GM21529 (cell line): ENCODE results near the gene DMRT1.

Experiments
- ATAC-seq: cut with Tn5 transposase; IDR thresholded peaks from one replicate; pipeline ENCODE4 v1.9.1; 2021; ENCODE audit not compliant: unreplicated experiment

The DMRT1 gene

GRCh38 chr9:841371-842209 lies at the start of gene DMRT1:
Gene DMRT1, plus strand, starts transcription at chr9:841697. Its CDS starts 142 bp downstream, at chr9:841839.
- no peak for ATAC-seq

DNA sequence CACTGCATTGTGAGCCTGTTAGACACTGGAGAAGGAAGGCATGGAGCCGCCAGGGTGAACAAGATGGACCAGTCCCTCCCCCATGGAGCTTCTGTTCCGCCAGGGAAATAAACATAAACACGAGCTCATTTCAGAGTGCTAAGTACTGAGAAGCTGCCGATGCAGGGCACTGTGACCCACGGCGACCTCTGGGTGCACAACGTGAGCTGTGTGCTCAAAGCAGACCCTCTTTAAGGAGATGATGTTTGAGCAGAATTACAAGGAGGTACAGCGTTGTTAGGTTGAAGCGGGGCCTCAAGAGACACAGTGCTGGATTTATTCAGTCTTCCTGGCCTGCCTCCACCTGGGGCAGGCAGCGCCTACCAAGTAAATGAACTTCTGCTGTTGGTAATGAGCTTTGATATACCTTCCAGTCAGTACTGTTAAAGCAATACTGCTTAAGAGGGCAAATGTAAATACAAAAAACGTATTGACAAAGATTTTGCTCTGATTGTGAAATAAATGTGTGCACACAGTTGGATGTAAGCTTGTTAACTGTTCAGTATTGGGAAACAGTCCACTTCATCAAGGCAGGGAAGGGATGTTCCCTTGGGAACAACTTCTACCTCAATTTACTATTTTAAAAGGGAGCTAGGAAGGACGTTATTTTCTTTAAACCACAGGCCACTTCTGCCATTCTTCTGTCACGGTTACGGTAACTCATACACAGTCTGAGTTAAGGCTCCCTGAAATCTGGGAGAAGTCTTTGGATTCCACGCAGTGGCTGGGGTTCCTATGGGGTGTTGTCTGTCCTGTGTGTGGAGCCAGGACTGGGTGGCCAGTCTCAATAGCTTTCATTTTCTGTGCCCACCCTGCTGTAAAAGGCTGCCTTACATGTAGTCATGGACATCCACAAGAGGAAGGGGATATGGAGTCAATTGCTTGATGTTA lies 48.9 kb upstream of the DMRT1 start:
- no peak for ATAC-seq

GRCh38 chr9:794386-794785 lies 47.1 kb upstream of the DMRT1 start:
- no peak for ATAC-seq

- ATAC-seq, result no peak
Observed at GRCh38 chr9:795869-796268, 45.6 kb upstream of the DMRT1 start.

DNA sequence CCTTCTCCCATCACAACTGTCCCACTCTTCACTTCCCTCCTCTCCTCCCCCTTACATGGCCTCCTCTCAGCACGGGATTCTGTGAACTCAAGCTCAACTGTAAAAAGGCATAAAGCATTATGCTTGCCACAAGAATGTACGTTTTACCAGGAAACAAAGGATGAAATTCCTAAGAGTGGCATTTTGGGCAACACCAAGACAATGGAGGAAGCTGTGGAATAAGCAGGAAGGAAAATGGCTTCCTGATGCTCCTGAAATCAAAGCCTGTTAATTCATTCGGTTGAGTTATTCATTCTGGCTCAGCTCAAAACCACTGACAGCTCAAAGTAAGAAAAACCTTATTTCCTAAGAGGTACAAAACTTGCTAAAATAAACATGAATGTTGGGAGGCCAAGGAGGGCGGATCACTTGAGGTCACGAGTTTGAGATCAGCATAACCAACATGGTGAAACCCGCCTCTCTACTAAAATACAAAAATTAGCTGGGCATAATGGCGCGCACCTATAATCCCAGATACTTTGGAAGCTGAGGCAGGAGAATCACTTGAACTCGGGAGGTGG lies 40.8 kb upstream of the DMRT1 start:
- ATAC-seq, result no peak

GRCh38 chr9:801399-802071 lies 40.0 kb upstream of the DMRT1 start:
- no peak for ATAC-seq

GRCh38 chr9:804026-804425 lies 37.5 kb upstream of the DMRT1 start:
- ATAC-seq, result no peak

- ATAC-seq, result no peak
Observed at GRCh38 chr9:805151-805550, 36.3 kb upstream of the DMRT1 start.

GRCh38 chr9:806285-807156 lies 35.0 kb upstream of the DMRT1 start:
- peak; percentile 52 for ATAC-seq

GRCh38 chr9:811106-811531 lies 30.4 kb upstream of the DMRT1 start:
- ATAC-seq, result no peak

DNA sequence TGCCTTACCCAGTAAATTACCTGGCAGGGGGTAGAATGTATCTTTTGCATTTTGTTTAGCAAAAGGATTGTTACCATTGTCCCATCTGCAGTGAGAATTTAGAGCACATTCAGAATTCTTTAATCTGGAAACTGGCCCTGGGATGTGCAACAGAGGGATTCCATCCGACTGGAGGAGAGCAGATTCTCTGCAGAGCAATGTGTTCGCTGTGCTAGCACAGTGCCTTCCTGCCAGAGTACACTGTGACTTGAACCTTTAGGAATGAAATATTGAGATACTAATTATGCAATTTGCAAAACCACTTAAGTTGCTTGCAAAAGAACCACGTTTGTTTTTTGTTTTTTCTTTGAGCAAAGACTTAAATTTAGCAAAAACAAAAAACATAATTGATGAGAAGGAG lies 22.5 kb upstream of the DMRT1 start:
- ATAC-seq, result no peak

DNA sequence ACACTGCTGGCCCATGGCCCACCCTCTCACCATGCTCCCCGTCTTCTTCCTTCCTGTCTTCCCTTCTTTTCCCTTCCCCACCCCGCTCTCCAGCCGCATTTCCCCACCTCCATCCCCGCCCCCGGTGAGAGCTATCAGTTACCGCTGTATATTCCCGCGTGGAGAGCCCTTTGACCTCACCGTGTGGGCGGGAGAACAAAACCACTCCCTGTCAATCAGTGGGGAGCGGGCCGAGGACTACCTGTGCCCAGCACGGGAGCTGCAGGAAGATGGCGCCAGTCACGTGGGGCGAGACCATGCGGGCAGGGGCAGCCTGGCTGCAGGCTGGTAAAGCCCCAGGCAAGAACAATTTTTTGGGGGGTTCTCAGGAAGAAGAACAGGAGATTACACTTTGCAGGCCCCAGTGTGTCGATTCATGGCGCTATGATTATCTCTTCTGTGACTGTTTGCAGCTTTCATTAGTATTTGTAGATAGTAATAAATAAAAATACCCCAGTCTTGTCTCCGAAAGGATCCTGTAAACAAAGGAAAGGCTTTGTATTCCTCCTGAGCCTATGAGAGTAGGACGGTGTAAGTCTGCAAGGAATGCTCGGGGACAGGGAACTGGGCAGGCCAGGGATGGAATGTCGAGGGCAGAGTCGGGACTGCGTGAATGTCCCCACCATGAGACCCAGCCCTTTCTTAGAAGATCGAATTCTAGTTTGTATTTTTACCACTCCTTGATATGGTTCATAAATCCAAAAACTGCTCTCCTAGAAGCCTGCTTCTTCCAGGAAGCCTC lies 14.8 kb upstream of the DMRT1 start:
- ATAC-seq, result no peak

GRCh38 chr9:840343-840742 lies 1.2 kb upstream of the DMRT1 start:
- no peak for ATAC-seq

DNA sequence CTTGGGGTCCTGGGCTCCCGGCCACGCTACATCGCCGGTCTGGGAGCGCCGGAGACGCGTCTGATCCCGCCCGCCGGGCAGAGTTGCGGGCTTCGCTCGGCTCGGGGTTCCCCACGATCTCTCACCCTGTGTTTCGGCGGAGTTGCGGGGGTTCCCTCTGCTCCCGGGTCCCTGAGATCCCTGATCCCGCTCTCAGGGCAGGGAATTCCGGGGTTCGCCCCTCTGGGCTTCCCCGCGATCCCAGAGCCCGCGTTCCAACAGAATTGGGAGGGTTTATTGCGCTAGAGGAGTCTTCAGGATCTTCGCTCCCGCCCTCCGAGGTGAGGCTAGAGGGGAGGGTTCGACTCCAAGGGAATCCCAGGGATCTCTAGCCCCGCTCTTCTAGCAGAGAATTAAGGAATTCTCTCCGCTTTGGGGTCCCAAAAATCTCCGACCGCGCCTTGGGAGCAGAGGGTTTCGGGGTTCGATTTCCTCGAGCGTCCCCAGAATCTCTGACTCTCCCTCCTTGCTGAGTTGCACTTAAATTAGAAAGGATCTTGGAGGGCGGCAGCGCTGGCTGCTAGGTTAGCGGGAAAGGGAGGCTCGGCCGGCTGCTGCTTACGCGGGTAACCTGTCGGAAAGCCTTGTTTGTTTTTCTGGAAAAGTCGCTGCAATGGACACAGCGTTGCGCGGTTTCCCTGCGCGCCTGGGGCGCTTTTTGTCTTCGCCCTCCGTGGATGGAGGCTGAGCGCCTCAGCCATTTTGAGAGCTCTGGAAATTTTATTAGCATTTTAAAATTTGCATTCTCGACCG lies 1.3 kb downstream of the DMRT1 start:
- ATAC-seq, result no peak

GRCh38 chr9:843427-843785 lies 1.9 kb downstream of the DMRT1 start:
- no peak for ATAC-seq

GRCh38 chr9:846852-847251 lies 5.4 kb downstream of the DMRT1 start:
- ATAC-seq, result peak; percentile 20

DNA sequence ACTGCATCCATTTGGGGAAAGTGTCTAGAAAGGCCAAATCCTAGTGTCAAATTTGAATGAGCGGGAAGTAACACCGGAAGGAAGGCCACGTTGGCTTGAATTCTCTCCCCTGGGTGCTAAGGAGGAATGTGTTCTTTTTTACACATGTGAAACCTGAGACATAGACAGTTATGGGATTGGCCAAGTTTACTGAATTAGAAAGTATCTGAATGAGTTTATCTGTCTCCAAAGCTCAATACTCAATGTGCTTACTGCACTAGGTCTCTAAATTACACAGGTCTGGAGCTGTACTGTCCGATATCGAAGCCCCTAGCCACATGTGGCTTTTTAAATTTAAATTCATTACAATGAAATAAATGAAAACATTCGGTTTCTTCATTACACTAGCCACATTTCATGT lies 6.0 kb downstream of the DMRT1 start:
- peak; percentile 84 for ATAC-seq

- ATAC-seq, result no peak
Observed at GRCh38 chr9:849431-849830, 7.9 kb downstream of the DMRT1 start.

GRCh38 chr9:852539-852938 lies 11.0 kb downstream of the DMRT1 start:
- ATAC-seq, result no peak
